GM19035 (cell line): ENCODE results near the gene PYGO2.

ENCODE experiments used
- ATAC-seq: cut with Tn5 transposase; IDR thresholded peaks from one replicate; pipeline ENCODE4 v1.9.1; 2021; ENCODE audit not compliant: unreplicated experiment

The PYGO2 gene

DNA sequence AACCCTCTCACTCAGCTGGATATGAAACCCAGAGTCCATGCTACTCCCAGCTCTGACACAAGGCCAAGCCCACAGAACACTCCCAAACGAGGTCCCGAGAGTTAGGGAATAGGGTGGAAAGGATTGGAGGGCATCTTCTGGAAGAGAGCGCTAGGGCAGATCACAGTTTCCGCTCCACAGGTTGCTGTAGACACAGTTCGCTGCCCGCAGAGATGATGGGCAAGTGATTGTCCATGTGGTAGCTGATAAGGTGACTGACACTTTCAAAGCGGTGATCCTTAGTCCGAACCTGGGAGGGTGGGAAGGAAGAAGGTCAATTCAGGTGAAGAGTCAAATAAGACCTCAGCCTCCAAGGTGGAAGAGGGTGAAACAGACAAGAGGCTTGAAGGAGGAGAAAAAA lies 2.1 kb upstream of the PYGO2 start:
- ATAC-seq: no peak

DNA sequence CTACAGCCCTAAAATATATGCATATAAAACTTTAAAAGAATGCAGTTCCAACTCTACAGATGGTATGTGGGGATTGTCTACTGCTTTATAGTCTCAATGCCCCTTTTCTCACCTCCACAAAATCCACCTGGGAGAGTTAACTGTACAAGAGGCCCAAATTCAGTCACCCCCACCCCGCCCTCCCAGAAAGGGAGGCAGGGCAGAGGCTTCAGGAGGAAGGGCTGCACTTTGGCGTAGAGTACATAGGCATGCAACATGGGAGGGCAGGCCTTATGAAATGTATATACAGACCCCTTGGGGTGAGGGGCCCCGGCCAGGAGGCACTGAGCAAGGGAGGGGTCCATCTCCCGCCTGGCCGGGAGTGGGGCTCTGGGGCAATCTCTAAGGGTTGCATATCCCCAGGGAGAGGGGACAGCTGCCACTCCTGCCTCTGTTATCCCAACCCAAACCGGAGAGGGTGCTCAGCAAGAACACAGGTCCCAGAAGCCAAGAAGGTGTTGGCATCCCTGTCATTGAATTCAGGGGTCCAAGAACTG lies 1.3 kb upstream of the PYGO2 start:
- ATAC-seq: no peak

DNA sequence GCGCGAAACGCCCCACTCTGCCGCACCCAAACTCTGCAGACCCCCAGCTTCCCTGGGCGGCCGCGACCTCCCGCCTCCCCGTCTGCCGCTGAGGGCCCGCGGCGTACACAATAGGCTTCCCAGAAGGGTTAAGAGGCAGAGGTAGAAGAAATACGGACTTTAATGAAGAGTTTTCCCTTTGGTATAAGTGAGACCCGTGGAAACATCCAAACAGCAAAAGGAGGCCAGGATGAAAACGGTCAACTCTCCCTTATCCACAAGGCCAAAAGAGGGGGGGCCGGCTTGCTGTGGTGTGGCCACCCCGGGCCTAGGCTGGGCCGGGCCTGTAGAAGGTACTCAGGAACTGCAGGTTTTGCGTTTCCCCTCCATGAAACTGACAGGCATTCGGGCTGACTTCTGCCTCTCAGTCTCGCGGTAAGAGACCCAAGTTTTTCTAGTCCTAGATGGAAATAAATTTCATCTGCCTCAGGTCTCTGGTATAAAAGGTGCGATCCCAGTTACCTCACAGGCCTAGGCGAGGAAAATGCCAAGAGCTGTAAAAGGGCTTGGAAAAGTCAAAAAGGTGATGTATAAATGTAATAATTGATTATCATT lies 671 bp upstream of the PYGO2 start:
- ATAC-seq: peak; percentile 18

DNA sequence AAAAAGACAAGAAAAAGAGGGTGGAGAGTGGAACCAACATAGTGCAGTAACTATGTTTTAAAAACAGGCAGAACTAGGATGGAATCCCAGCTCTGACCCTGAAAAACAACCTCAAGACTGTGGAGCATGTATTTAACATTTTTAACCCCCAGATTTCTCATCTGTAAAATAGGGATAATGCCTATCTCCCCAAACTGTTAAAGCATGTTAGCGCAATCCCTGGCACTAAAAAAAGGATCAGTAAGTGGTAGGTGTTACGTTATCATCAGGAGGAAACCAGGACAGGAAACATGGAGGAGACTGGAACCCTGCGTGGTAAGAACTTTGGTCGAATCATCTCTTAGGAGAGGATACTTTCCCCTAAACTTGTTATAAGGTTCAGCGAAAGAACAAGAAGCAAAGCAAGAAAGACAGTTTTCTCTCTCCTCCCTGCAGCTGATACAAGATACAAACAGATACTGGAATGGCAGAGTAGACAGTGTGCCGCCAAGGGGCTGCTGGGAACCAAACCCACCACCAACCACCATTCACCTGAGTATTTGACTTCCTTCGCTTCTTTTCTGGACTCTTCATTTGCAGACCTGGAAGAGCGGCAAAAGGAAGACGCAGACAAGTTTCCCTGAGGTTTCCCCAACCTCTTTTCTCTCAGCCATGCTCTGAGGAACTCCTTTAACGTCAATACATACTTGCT lies 991 bp downstream of the PYGO2 start:
- no peak for ATAC-seq

DNA sequence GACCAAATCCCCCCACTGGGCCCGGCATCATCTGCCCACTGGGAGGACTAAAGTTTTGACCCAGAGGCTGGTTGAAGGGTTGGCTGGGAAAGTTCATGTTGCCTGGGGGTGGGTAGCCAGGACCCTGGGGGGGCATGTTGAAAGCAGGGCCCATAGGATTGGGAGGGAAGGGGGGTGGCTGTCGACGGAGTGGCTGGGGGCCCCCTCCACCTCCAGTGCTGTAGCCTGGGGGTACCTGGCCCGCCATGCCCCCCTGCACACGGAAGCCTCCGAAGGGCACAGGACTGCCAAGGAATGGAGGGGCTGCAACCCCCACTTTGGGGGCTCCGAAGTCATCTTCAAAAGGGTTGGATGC lies 2.2 kb downstream of the PYGO2 start:
- no peak for ATAC-seq

DNA sequence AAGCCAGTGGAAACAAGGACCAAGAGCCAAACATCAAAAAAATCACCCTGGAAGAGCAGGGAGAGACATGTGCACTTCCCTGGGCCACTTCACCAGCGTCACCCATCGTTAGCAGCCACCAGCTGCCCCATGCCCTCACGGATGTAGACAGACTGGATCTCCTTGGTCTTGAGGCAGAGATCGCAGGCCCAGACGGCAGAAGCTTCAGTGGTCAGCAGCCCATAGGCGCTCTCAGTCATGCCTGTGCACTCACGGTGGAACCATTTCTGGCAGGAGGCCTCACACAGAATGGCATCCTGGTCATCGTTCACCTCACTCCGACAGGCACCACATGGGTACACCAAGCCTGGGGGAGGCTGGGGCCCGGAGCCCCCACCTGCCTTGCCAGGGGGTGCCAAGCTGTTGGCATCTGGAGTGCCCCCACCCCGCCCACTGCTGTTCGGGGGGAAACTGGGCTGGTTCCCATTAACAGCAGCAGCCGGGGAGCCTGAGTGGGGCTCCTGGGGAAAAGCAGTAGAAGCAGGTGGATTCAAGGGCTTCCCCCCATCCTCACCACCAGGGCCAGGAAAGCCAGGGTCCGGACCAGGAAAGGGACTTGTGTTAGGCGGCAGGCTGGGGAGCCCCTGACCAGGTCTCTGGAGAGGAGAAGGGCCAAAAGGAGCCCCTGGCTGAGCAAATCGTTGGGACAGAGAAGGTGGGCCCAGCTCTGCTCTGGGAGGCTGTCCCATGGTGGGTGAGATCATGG lies 2.7 kb downstream of the PYGO2 start:
- ATAC-seq: no peak

DNA sequence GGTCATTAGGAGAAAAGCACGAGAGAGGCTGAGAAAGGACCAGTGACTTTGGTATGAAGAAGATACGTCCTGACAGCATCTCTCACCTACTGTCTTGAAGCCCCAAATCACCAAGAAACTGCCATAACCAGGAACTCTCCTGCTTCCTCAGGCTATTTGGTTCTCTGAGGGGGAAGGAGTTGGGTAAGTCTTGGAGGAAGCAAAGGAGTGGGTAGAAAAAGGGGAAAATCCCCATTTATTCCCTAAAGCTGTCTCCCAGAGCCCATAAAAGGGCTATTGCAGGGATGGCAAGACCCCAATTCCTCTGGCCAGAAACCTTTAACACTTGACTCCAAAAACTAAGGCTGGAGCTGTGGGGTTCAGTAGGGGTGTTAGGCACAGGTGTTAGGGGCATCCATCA lies 3.5 kb downstream of the PYGO2 start:
- no peak for ATAC-seq

DNA sequence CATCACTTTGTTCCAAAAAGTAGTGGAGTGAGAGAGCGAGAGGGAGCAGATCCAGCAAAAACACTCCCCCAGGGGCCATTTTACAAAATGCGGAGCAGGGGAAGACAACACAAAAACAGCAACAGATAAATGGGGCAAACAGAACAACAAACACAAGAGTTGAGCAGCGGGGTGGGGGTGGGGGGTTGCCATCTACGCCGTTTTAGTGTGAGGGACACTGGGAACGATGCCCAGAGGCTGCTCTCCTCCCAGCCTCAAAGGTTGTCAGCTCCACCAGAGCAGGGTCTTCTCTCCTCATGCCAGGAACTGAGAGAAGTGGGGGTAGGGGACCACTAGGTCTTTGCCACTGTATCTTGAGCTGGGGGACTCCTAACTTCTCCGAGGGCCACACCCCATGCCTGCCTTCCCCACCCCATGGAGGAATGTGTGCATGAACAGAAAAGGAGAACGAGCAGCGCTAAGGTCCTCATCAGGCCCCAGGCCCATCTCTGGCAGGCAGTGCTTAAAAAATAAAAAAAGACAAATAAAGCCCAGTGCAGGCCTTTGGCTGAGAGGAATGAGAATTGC lies 4.4 kb downstream of the PYGO2 start:
- no peak for ATAC-seq

DNA sequence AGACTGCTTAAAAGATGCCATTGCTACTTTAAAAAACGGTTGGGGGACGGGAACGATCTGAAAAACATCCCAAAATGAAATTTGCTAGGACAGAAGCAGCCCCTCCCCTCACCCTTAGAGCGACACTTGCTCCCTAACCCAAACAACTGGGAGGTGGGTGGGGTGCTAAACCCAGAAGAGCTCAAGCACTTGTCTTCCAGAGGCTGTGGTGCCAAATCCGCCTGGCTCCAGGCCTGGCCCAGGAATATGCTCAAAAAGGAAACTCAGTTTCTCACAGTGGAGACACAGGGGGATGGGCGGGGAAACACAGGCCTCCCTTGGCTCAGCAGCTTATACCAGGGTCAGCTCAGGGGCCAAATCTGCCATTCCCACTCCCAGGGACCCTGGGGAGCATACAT lies 5.0 kb downstream of the PYGO2 start:
- ATAC-seq: no peak

DNA sequence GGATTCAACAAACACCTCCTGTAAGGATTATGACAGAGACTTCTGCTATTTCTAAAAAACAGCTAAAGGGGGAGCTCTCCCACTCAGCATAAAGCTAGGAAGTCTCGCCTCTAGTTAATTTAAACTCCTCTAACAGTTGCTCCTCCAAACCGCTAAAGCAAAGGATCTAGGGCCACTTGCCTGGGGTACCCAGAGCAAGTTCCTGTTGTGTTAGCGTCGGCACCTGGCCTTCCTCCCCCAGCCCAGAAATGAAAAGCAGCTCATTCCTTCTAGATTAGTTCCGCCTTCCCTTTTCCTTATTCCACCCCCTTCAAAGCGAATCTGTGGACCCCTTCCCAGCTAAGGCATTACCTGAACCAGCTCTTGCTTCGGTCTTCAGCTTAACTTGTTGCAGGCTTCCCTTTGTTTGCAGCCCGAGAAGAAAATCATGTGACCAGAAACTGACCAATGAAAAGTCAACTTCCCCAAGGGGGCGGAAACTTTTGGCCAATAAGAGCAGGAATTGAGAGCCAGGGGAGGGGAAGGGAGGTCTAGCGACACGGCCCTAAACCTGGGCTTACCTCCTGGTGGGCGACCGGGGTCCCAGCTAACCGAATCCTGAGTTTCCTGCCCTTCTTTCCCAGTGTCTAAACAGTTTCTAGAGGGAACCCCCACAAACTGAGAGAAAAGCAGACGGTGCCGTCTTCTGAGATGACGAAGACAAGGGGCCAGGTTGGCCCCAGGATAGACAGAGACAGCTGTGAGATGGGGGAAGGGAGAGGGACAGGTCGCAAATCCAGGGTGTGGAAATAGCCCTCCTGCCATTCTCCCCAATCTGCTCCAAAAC lies 5.7 kb downstream of the PYGO2 start, which contains the start of gene PBXIP1:
Gene PBXIP1, minus strand, starts transcription at position 382 of the 826 bp plus-strand sequence. CDS start 2,378 bp downstream, outside the sequence.
- peak; percentile 70 for ATAC-seq

DNA sequence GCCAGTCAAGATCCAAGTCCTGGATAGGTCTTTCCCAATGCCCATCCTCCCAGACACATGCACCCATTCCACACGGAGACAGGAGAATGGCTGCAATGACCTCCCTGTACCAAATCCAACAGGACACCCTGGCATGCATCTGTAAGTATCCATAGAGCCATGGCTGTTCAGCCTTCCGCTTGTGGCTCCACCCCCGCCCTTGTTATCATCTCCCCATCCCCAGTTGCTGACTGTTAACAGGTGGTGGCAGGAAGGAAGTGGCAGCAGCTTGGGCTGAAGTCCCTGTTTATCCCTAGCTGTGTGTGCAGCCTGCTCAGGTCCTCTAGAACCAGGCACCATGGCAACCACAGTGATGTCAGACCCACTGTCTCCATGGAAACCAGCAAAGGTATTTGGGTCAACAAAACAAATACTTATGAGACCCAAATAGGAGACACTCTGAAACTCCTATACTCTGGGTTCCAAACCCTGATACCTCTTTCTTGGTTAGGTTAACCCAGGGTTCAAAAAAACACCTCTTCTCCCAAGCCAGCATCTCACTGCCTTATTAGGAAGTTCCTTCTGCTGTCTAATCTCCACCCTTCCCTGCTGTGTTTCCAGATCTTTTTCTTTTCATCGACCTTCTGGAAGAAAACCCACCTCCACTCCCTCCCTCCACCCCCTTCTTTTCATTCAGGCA lies 6.4 kb downstream of the PYGO2 start:
- peak; percentile 50 for ATAC-seq

DNA sequence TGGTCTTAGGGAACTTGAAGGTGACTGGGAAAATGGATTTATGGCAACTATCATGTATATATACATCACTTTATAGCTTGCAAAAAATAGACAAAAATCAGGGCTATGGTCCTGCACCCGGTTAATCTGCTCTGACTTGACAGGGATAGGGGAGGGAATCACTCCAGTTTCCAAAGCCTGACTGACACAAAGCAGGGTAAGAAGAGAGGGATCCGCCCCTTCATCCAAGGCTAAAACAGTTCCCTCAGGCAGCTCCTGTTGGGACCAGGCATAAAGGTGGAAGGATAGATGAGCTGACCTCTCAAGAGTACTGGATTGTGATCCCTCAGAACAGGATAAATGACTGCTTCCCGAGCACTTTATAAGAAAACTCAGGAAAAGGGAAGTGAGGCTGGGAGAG lies 7.0 kb downstream of the PYGO2 start:
- no peak for ATAC-seq

DNA sequence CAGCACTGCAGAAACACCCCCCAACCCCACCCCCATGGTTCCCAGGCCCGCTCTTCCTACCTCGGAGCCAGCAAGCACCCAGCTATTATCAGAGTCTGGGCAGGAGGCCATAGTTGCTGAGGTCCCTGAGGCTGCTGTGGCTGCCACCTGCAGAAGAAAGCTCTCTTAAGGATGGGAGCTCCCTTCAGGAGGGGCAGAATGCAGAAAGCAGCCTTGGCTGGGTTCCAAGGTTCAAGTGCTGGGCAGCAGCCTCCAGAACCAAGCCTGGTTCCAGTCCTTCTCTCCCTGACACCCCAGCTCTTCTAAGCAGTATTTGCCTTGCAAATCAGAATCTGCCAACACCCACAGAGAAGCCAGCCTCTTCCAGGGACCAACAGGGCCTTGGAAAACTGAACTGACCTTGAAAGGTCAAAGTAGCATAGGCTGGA lies 8.0 kb downstream of the PYGO2 start:
- ATAC-seq: no peak

DNA sequence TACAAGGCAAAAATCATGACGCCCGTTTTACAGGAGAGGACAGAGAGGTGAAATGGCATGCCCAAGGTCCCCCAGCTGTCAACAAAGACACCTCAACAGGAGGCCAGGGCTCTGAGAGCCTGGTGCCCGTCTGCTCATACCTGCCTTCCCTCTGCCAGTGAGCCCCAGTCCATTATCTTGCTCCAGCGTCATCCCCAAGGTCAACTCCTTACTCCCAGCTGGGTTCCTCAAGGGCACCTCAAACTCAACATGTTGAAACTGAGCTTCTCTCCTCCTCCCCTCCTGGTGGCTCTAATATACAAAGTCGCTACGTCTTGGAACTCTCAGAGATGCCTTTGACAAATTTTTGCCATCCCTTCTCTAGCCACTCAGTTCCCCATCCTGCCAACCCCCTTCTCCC lies 8.9 kb downstream of the PYGO2 start:
- no peak for ATAC-seq

DNA sequence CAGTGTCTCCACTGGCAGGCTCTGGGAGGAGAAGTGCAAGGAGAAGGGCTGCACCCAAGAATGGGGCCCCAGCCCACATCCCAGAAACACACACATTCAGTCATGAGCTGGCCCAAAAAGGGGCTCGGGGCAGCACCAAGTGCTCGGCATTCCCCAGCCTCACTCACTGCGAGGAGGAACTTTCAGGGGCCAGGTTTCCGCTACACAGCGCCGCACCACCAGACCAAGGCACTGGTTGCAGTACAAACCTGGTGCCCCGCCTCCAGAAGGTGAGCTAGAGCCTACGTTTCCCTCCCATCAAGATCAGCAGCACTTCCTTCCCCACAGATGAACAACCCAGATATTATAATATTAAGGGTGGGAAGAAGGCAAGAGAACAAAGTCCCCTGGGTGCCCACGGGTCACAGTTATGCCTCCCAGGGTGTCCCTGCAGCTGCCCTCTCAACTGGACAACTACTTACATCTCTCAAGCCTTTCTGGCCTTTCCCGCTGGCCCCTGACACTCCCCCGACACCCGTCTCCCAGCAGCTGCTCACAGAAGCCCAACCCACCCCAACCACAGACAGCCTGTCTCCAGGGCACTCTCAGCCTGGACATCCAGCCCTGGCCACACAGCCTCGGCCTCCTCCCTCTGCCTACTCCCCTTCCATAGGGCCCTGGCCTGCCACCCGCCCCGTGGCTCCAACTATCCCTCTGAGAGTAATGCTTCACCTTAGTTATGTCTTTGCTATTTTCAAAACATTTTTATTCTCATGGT lies 9.5 kb downstream of the PYGO2 start:
- ATAC-seq: no peak

DNA sequence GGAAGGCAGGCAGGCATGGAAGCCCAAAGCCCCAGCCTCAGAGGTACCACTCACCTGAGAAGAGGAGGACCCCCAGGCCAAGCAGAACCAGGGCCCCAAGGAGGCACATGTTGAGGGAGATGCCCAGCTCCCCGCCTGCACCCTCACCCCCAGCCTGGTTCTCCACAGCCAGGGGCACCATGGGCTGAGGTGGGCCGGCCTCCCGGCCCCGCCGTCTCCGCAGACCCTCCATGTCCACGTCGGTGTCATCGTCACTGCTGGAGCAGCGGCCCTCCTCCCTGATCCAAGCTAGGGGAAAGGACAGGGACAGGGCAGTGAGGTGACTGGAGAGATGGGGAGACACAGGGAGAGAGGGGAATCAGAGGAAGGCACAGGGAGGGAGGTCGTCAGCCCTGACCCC lies 13.5 kb downstream of the PYGO2 start:
- no peak for ATAC-seq

DNA sequence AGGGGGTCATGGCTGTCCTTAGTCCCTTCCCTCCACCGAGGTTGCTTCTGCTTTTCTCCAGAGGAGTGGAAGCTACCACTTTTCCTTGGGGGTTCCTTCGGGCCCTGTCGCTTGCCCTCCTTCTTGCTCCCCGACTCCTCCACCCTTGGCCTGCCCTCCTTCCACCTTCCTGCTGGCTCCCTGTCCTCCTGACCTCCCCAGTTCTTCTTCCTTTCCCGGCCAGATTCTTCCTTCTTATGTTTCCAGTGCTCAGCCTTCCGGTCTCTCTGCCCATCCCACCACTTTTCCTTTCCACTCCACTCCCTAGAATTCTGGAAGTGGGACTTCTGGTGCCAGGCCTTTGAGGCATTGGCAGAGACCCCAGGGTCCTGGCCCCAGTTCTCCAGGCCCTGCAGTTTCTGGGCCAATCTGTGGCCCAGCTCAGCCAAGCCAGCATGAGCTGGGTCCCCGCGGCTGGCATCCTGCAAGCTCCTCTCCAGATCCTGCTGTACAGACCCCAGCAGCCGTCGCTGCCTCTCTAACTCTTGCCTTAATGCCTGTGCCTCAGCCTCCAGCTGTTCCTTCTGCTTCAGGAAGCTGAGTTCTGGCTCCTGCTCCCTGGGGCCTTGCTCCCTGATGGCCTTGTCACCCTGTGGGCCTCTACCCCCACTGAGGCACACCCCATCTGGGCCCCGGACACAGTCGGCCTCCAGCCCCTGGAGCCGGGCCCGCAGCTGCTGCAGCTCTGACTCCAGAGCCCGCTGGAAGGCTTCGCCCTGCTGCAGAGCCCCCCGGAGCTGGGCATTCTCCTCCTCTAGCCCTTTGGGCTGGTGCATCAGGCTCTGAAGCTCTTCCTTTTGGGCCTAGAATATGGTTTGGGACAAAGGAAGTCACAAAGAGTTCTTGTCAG lies 15.4 kb downstream of the PYGO2 start:
- no peak for ATAC-seq

DNA sequence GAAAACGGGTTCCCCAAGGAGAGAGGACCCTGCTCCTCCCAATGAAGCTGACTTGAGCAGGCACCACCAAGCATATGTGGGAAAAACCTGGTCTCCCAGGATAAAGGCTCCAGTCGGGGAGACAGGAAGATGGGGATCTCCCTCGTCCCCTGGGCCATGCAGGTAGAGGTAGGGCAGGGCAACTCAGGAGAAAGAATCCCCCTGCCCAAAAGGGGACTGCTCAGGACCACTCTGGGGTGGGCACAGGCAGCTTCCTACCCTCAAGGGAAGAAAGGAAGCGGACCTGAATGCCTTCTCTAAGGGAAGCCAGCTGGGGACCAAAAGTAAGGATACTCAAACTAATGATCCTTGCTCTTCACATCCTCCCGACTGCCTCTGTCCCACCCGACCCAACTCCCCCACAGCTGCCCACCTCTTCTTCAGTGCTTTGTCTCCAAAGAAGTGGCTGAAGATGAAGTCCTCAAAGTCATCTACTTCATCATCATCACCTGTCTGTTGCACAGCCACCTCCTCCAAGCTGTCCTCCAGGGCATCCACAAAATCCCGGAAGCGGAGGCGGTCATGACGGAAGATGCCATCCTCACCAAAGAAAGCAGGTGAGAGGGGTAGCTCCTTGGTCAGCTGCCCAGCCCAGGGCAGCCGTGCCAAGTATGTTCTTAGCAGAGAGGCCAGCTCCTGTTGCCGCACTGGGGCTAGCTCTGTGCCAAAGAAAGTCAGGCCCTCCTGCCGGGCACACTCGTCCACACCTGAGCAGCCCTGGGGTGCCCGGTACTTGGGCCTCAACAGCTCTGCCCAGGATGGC lies 16.2 kb downstream of the PYGO2 start:
- no peak for ATAC-seq
